ENCODE data around the gene C5orf47. TPM values are rescaled to one million over a fixed set of nuclear protein-coding genes. Genes with fewer than 3 reads are reported as not detected.

C5orf47 gene, protein sequence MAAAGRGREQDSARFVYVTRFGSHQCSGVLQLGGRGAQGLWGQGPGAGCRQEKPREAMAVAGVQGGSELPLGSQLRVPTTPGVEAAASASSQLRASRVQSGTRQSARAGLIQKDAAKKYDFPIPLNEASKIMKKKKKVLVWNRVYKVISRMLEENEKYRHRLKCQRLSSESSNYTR
- total RNA-seq, result not detected in 3 replicates
- long read RNA-seq, result 0 reads

DNA sequence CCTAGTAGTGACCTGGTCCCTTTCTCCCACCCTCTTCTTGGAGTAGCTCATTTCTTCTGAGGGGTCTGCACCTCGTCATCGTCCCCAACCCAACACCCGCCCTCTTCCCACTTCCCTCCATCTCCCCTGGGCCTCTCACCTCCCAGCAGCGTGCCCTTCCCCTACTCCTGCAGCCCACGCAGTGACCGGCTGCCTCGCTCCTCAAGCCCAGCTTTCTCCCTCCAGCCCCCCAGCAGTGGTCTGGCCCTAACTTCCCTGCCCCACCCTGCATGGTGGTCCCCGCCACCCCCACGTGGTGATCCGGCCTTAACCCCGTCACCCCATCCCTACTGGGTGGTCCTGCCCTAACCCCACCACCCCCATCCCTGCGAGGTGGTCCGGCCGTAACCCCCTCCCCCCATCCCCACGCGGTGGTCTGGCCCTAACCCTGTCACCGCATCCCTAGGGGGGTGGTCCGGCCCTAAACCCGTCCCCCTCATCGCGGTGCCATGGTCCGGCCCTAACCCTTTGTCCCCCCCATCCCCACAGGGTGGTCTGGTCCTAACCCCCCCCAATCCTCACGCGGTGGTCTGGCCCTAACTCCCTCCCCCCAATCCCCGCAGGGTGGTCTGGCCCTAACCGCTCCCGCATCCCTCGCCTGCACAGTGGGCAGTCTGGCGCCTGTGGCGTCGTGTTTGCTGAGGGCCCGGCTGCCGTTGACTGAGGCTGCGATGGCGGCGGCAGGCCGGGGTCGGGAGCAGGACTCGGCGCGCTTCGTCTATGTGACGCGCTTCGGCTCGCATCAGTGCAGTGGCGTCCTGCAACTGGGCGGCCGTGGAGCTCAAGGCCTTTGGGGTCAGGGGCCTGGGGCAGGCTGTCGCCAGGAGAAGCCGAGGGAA, at the start of gene C5orf47:
C5orf47 (plus strand) TSS at position 617 of the 878 bp plus-strand sequence; CDS start at position 711, 94 bp downstream.
- peaks cover 2% of the 10 kb centered on the region for H3K36me3 Mint-ChIP-seq (ENCODE audit: low read depth)
- TF ChIP-seq, protein P1, sequence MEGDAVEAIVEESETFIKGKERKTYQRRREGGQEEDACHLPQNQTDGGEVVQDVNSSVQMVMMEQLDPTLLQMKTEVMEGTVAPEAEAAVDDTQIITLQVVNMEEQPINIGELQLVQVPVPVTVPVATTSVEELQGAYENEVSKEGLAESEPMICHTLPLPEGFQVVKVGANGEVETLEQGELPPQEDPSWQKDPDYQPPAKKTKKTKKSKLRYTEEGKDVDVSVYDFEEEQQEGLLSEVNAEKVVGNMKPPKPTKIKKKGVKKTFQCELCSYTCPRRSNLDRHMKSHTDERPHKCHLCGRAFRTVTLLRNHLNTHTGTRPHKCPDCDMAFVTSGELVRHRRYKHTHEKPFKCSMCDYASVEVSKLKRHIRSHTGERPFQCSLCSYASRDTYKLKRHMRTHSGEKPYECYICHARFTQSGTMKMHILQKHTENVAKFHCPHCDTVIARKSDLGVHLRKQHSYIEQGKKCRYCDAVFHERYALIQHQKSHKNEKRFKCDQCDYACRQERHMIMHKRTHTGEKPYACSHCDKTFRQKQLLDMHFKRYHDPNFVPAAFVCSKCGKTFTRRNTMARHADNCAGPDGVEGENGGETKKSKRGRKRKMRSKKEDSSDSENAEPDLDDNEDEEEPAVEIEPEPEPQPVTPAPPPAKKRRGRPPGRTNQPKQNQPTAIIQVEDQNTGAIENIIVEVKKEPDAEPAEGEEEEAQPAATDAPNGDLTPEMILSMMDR (IDR thresholded peaks at IDR 0.05), result no peak
- peaks cover 11% of the 10 kb centered on the region for H3K9me3 Mint-ChIP-seq (ENCODE audit: low read depth)
- no peak within 1 kb of the TSS for H3K4me3 Mint-ChIP-seq (ENCODE audit: unreplicated experiment)
- no peak within 1 kb of the TSS for H3K27ac Mint-ChIP-seq (ENCODE audit: unreplicated experiment)
- DNase-seq (ENCODE audit: low spot score), result no peak
- H3K4me1 Mint-ChIP-seq (ENCODE audit: low read depth), result no peaks in the 10 kb centered on the region
- H3K27me3 Mint-ChIP-seq (ENCODE audit: low read depth), result peaks cover 7% of the 10 kb centered on the region

DNA sequence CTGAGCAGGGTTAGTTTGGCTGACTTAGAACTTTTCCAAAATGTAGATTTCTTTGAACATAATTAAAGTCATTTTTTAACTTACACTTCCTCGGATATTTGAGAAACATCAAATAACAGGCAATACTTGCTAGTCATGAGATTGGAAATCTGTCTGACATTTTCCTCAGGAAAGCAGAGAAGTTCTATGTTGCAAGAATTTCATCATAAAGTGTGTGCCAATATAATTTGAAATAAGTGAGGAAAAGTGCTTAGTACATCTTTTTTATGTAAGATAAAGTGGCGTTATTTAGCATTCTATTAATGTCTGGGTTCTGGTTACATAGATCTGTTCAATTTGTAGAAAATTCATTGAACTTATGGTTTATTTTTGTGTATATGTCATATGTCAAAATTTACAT, 48.7 kb upstream of the C5orf47 start:
- TF ChIP-seq, protein P1 (IDR thresholded peaks at IDR 0.05), result no peak
- no peak overlapping the region for H3K27ac Mint-ChIP-seq (ENCODE audit: unreplicated experiment)
- no peaks in the 10 kb centered on the region for H3K9me3 Mint-ChIP-seq (ENCODE audit: low read depth)
- H3K4me3 Mint-ChIP-seq (ENCODE audit: unreplicated experiment), result no peak overlapping the region
- no peak for DNase-seq (ENCODE audit: low spot score)
- H3K4me1 Mint-ChIP-seq (ENCODE audit: low read depth), result peaks cover 23% of the 10 kb centered on the region
- H3K36me3 Mint-ChIP-seq (ENCODE audit: low read depth), result peaks cover 3% of the 10 kb centered on the region
- H3K27me3 Mint-ChIP-seq (ENCODE audit: low read depth), result no peaks in the 10 kb centered on the region

DNA sequence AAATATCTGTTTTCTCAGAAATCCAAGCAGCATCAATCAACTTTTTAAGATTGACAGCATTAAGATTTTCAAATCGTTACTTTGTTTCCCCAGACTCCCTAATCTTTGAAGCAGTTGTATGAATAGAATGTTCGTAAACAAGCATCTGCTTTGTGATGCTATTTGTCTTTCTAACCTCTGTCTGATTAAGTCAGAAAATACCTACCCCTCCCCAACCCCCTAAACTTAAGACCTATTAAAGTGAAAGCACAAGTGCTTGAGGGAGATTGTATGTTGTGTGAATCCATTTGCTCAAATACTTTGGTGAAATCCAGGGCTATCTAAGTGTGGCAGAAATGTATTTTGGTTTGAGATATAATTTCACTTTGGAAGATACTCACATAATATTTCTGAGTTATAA, 47.9 kb upstream of the C5orf47 start:
- Mint-ChIP-seq H3K27me3 (ENCODE audit: low read depth) (no peaks in the 10 kb centered on the region), H3K27ac (ENCODE audit: unreplicated experiment) (no peak overlapping the region), H3K4me1 (ENCODE audit: low read depth) (peaks cover 23% of the 10 kb centered on the region), H3K4me3 (ENCODE audit: unreplicated experiment) (no peak overlapping the region), H3K36me3 (ENCODE audit: low read depth) (peaks cover 9% of the 10 kb centered on the region), H3K9me3 (ENCODE audit: low read depth) (no peaks in the 10 kb centered on the region)
- TF ChIP-seq, protein P1 (IDR thresholded peaks at IDR 0.05), result no peak
- DNase-seq (ENCODE audit: low spot score), result no peak

DNA sequence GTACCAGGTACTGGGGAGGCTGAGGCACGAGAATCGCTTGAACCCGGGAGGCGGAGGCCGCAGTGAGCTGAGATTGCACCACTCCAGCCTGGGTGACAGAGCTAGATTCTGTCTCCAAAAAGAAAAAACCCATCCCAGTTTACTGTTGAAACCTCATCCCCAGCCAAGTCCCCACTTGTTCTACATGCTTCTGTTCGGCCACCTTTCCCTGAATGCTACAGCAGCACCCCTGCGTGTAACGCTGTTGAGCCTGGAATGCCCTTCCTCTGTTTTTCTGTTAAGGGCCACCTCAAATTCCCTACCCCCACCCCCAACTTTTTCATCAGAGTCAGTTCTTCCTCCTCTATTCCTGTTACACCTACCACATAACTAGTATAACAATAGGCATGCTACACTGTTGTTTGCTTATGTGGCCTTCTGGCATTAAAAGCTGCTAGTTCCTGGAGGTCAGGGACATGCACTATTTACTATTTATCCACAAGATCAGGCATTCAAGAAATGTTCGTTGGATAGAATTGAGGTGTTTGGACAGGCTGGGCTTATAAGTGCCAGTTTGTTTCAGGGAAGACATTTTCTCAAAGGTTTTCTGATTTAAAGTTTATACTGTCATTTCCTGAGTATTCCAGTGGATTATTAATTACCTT, 47.1 kb upstream of the C5orf47 start:
- TF ChIP-seq, protein P1 (IDR thresholded peaks at IDR 0.05), result no peak

DNA sequence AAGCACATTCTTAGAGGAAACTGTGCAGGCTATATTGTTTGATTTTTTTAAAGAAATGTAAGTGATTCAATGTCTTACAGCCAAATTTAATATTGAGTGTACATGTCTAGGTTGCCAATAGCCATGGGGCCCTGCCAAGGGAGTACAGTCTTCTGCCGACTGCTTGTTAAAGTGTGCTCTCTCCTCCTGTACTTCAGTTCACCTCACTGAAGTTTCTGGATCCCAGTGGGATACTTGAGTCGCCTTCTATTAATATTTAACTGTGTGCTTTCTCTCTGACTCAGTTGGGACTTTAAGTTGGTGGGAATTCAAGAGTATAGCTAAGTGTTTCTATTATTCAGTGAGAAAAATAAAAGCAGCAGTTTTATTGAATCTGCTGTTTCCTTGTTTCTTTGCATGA, 44.5 kb upstream of the C5orf47 start:
- DNase-seq (ENCODE audit: low spot score), result no peak
- Mint-ChIP-seq H3K9me3 (ENCODE audit: low read depth) (no peaks in the 10 kb centered on the region), H3K27ac (ENCODE audit: unreplicated experiment) (peak overlapping the region; percentile 63), H3K36me3 (ENCODE audit: low read depth) (peaks cover 32% of the 10 kb centered on the region), H3K4me1 (ENCODE audit: low read depth) (peaks cover 23% of the 10 kb centered on the region), H3K27me3 (ENCODE audit: low read depth) (no peaks in the 10 kb centered on the region), H3K4me3 (ENCODE audit: unreplicated experiment) (no peak overlapping the region)
- TF ChIP-seq, protein P1 (IDR thresholded peaks at IDR 0.05), result no peak

More for the DNA sequence above, 47.1 kb upstream of the C5orf47 start:
- Mint-ChIP-seq H3K27me3 (ENCODE audit: low read depth) (no peaks in the 10 kb centered on the region), H3K36me3 (ENCODE audit: low read depth) (peaks cover 15% of the 10 kb centered on the region), H3K9me3 (ENCODE audit: low read depth) (no peaks in the 10 kb centered on the region), H3K4me1 (ENCODE audit: low read depth) (peaks cover 23% of the 10 kb centered on the region), H3K27ac (ENCODE audit: unreplicated experiment) (no peak overlapping the region), H3K4me3 (ENCODE audit: unreplicated experiment) (no peak overlapping the region)
- DNase-seq (ENCODE audit: low spot score), result no peak
